HepG2 (cell line): ENCODE measurements around the gene C1RL. TPM values are rescaled to one million over a fixed set of nuclear protein-coding genes. Genes with fewer than 3 reads are reported as not detected.

Experiments used
- ARID4A ChIP-seq: sonication (generic); formaldehyde crosslinking; IDR thresholded peaks from 2 replicates; pipeline ENCODE4 v1.5.0; 2020; ENCODE audit warnings: mild to moderate bottlenecking, missing genetic modification reagents, borderline replicate concordance
- CREM ChIP-seq, 2 experiments: sonication (generic) in 1 of 2; formaldehyde crosslinking in 1 of 2; IDR thresholded peaks; 2 replicates each; pipeline versions ENCODE4 v1.4.0 to v1.6.1; 2016 to 2020; ENCODE audit warnings: antibody characterized with exemption in 1 of 2, mild to moderate bottlenecking in 1 of 2, missing genetic modification reagents in 1 of 2
- ESRRA ChIP-seq: sonication (generic); formaldehyde crosslinking; IDR thresholded peaks from 2 replicates; pipeline ENCODE4 v1.5.1; 2020; ENCODE audit warnings: mild to moderate bottlenecking, low read depth, missing genetic modification reagents
- HNF1B ChIP-seq: sonication (generic); formaldehyde crosslinking; IDR thresholded peaks from 2 replicates; pipeline ENCODE4 v1.5.1; 2020; ENCODE audit warnings: mild to moderate bottlenecking, moderate library complexity, missing genetic modification reagents
- MYPOP ChIP-seq: sonication (generic); formaldehyde crosslinking; IDR thresholded peaks from 2 replicates; pipeline ENCODE4 v1.8.1; 2023; ENCODE audit warnings: mild to moderate bottlenecking, moderate library complexity, missing genetic modification reagents
- NBN ChIP-seq: fragments of 450-650 bp; conservative IDR thresholded peaks from 2 replicates; pipeline ENCODE4 v1.6.1; 2017
- NCOA2 ChIP-seq: sonication (generic); formaldehyde crosslinking; IDR thresholded peaks from 2 replicates; pipeline ENCODE4 v1.8.0; 2022; ENCODE audit warnings: inconsistent platforms
- NR2F6 ChIP-seq, 2 experiments: IDR thresholded peaks; 2 replicates each; pipeline ENCODE4 v1.6.1; 2016; ENCODE audit warnings: antibody characterized with exemption in 1 of 2, mild to moderate bottlenecking in 1 of 2
- ONECUT2 ChIP-seq: sonication (generic); formaldehyde crosslinking; IDR thresholded peaks from 2 replicates; pipeline ENCODE4 v1.4.0; 2020; ENCODE audit warnings: missing genetic modification reagents
- PAF1 ChIP-seq: IDR thresholded peaks from 2 replicates; pipeline ENCODE4 v1.6.1; 2016; ENCODE audit warnings: missing genetic modification reagents, missing compliant biosample characterization
- RCOR2 ChIP-seq: IDR thresholded peaks from 2 replicates; pipeline ENCODE4 v1.6.1; 2016; ENCODE audit warnings: missing biosample characterization, missing genetic modification reagents
- SP140L ChIP-seq: sonication (generic); formaldehyde crosslinking; IDR thresholded peaks from 2 replicates; pipeline ENCODE4 v1.4.0; 2020; ENCODE audit warnings: missing genetic modification reagents, borderline replicate concordance
- SRY ChIP-seq: sonication (generic); formaldehyde crosslinking; IDR thresholded peaks from 2 replicates; pipeline ENCODE4 v1.8.0; 2022; ENCODE audit warnings: mild to moderate bottlenecking, missing genetic modification reagents
- TBX2 ChIP-seq: sonication (generic); formaldehyde crosslinking; IDR thresholded peaks from 2 replicates; pipeline ENCODE4 v1.5.0; 2020; ENCODE audit warnings: missing genetic modification reagents, mild to moderate bottlenecking, borderline replicate concordance
- TEAD2 ChIP-seq: sonication (generic); formaldehyde crosslinking; IDR thresholded peaks from 2 replicates; pipeline ENCODE4 v1.9.0; 2021; ENCODE audit warnings: missing genetic modification reagents
- TFAP4 ChIP-seq: sonication (generic); IDR thresholded peaks from 2 replicates; pipeline ENCODE4 v1.6.1; 2016; ENCODE audit warnings: low read depth, borderline replicate concordance
- ZFP36L1 ChIP-seq: sonication (generic); formaldehyde crosslinking; IDR thresholded peaks from 2 replicates; pipeline ENCODE4 v1.8.0; 2022; ENCODE audit warnings: mild to moderate bottlenecking, missing genetic modification reagents, moderate library complexity
- ZFP90 ChIP-seq: sonication (generic); formaldehyde crosslinking; IDR thresholded peaks from 2 replicates; pipeline ENCODE4 v1.8.0; 2022; ENCODE audit warnings: missing genetic modification reagents, mild to moderate bottlenecking, inconsistent platforms, borderline replicate concordance
- ZNF253 ChIP-seq: sonication (generic); formaldehyde crosslinking; IDR thresholded peaks from 2 replicates; pipeline ENCODE4 v1.8.0; 2022; ENCODE audit warnings: mild to moderate bottlenecking, missing genetic modification reagents, borderline replicate concordance
- ZNF605 ChIP-seq: sonication (generic); formaldehyde crosslinking; IDR thresholded peaks from 2 replicates; pipeline ENCODE4 v1.8.0; 2022; ENCODE audit warnings: mild to moderate bottlenecking, missing genetic modification reagents
- ZNF768 ChIP-seq: sonication (generic); formaldehyde crosslinking; IDR thresholded peaks from 2 replicates; pipeline ENCODE4 v1.4.0; 2020; ENCODE audit warnings: missing genetic modification reagents
- ZNF776 ChIP-seq: sonication (generic); formaldehyde crosslinking; IDR thresholded peaks from 2 replicates; pipeline ENCODE4 v1.4.0; 2020; ENCODE audit warnings: mild to moderate bottlenecking, missing genetic modification reagents
- polyA plus RNA-seq, 8 experiments: library from polyadenylated mRNA; depleted of rRNA in 3 of 8; stranded (reverse) in 7 of 8; unstranded in 1 of 8; fragments of >200 nt; fragmentation: Illumina TruSeq in 4 of 8; extraction: Trizol in 4 of 8; gene quantifications; 2 replicates each; pipeline versions ENCODE4 v1.2.1 to v1.2.3, GENCODE V29; 2011 to 2016; ENCODE audit warnings: low read depth in 4 of 8, missing spikeins in 1 of 8, mixed read lengths in 1 of 8; ENCODE audit not compliant: insufficient read depth in 1 of 8
- total RNA-seq, 5 experiments: library from RNA; depleted of rRNA; stranded (reverse); fragments of >200 nt; fragmentation: Illumina TruSeq; extraction: Trizol; gene quantifications; 2 replicates each; pipeline ENCODE4 v1.2.3, GENCODE V29; 2016; ENCODE audit warnings: low read depth in 1 of 5

C1RL gene
- total and polyA plus RNA-seq, 2 of the 13 experiments (the other 11 are each of a cell fraction or from before 2014, with no cell fraction given) = 28.9 to 53.1 TPM

- TF ChIP-seq ZNF253 (no peak), ONECUT2 (CRISPR knock-in tag) (no peak), SP140L (no peak), ZNF776 (CRISPR knock-in tag) (no peak; the same call in 1 of the 2 replicates), ZNF605 (CRISPR knock-in tag) (no peak), TBX2 (peak; percentile 39; the same call in 1 of the 2 replicates), ZFP36L1 (CRISPR knock-in tag) (0 out of 2 replicates have a peak, but pooled peaks have one; percentile 40), PAF1 (no peak), HNF1B (CRISPR knock-in tag) (no peak), TEAD2 (CRISPR knock-in tag) (no peak), RCOR2 (CRISPR knock-in tag) (no peak), ZNF768 (CRISPR knock-in tag) (no peak), ZFP90 (no peak), NCOA2 (CRISPR knock-in tag) (no peak), MYPOP (CRISPR knock-in tag) (no peak), ESRRA (0 out of 2 replicates have a peak, but pooled peaks have one; percentile 12), ARID4A (peak; percentile 4; the same call in 1 of the 2 replicates), NBN (no peak), SRY (CRISPR knock-in tag) (0 out of 2 replicates have a peak, but pooled peaks have one; percentile 6), NR2F6 (IDR thresholded peaks at IDR 0.05) (no peak), NR2F6 (CRISPR knock-in tag; IDR thresholded peaks at IDR 0.05) (no peak), CREM (IDR thresholded peaks at IDR 0.05) (no peak), CREM (CRISPR knock-in tag; IDR thresholded peaks at IDR 0.05) (no peak), TFAP4 (no peak)
These were observed 20.4 kb upstream of the C1RL start (continued) for GRCh38 chr12:7129287-7129871.
